Activated CD4-positive, alpha-beta T cell treated with anti-CD3 and anti-CD28 coated beads for 36 hours (primary cell): ENCODE data around the gene PRKAR1B. TPM values are rescaled to one million over a fixed set of nuclear protein-coding genes. Genes with fewer than 3 reads are reported as not detected.

ENCODE experiments used
- ATAC-seq: fragments of 200-7000 bp; cut with Tn5 transposase; one replicate; pipeline ENCODE4 v1.10.0; 2021; ENCODE audit warnings: mild to moderate bottlenecking, moderate library complexity
- CTCF ChIA-PET: fragments of 350-600 bp; sonication (Branson Sonifier 250); formaldehyde crosslinking; loops from one replicate; lab custom pipeline; 2021; ENCODE audit warnings: antibody characterized with exemption; lab: Charles Lee
- POLR2A ChIA-PET: fragments of 350-600 bp; sonication (Branson Sonifier 250); formaldehyde crosslinking; loops from one replicate; lab custom pipeline; 2021; ENCODE audit warnings: antibody characterized with exemption, inconsistent platforms; lab: Charles Lee
- DNase-seq: peaks from one replicate; pipeline ENCODE4 v3.0.0-alpha.2; 2020
- H3K27ac Mint-ChIP-seq: one replicate; pipeline ENCODE4 v1.8.0; 2021; ENCODE audit warnings: mixed read lengths
- H3K27me3 Mint-ChIP-seq: one replicate; pipeline ENCODE4 v1.8.0; 2021; ENCODE audit warnings: mixed read lengths
- H3K36me3 Mint-ChIP-seq: one replicate; pipeline ENCODE4 v1.8.0; 2021; ENCODE audit warnings: low read depth, mixed read lengths
- H3K4me1 Mint-ChIP-seq: one replicate; pipeline ENCODE4 v1.8.0; 2021; ENCODE audit warnings: mixed read lengths
- H3K4me3 Mint-ChIP-seq: one replicate; pipeline ENCODE4 v1.8.0; 2021; ENCODE audit warnings: mild to moderate bottlenecking, moderate library complexity, mixed read lengths
- H3K9me3 Mint-ChIP-seq: one replicate; pipeline ENCODE4 v1.8.0; 2021; ENCODE audit warnings: low read depth, mixed read lengths
- intact Hi-C, 2 experiments: fragments of 100-400 bp; cut with DNase I in 1 of 2; cut with micrococcal nuclease in 1 of 2; formaldehyde crosslinking; loops; one replicate each; pipeline versions ENCODE4 v1.14.2 to v1.15.1; 2022 to 2024; cut with DNase I, micrococcal nuclease
- total RNA-seq, 2 experiments: library from RNA; stranded (reverse); gene quantifications; one replicate each; pipeline ENCODE4 v1.2.3, GENCODE V29; 2021

Gene PRKAR1B
- total RNA-seq, 2 experiments from 2014 or later, result 37.0 to 41.0 TPM

GRCh38 chr7:540579-540978, 186.5 kb downstream of the PRKAR1B start:
- Mint-ChIP-seq H3K27ac (no peak overlapping the region), H3K4me3 (no peak overlapping the region), H3K9me3 (peaks cover 4% of the 10 kb centered on the region), H3K4me1 (peaks cover 5% of the 10 kb centered on the region), H3K27me3 (no peaks in the 10 kb centered on the region), H3K36me3 (no peaks in the 10 kb centered on the region)
- intact Hi-C loops, result no loop called here
- ATAC-seq (no peak), DNase-seq (no peak)
- ChIA-PET POLR2A (no interaction called here), CTCF (no interaction called here)

- ChIA-PET CTCF (no interaction called here), POLR2A (no interaction called here)
- H3K9me3 Mint-ChIP-seq, result no peaks in the 10 kb centered on the region
- H3K4me3 Mint-ChIP-seq, result no peak overlapping the region
- no peaks in the 10 kb centered on the region for H3K36me3 Mint-ChIP-seq
- no peak overlapping the region for H3K27ac Mint-ChIP-seq
- no peak for DNase-seq
- no peaks in the 10 kb centered on the region for H3K27me3 Mint-ChIP-seq
- no peak for ATAC-seq
- peaks cover 5% of the 10 kb centered on the region for H3K4me1 Mint-ChIP-seq
- intact Hi-C loops, result no loop called here
Measured at GRCh38 chr7:539731-540411, 187.2 kb downstream of the PRKAR1B start.

- no peak for DNase-seq
- no peak for ATAC-seq
- H3K27me3 Mint-ChIP-seq, result no peaks in the 10 kb centered on the region
- intact Hi-C loops, result no loop called here
- POLR2A ChIA-PET, result no interaction called here
- no peak overlapping the region for H3K4me3 Mint-ChIP-seq
- CTCF ChIA-PET, result no interaction called here
- no peak overlapping the region for H3K27ac Mint-ChIP-seq
- no peaks in the 10 kb centered on the region for H3K9me3 Mint-ChIP-seq
- peaks cover 5% of the 10 kb centered on the region for H3K4me1 Mint-ChIP-seq
- no peaks in the 10 kb centered on the region for H3K36me3 Mint-ChIP-seq
Measured at GRCh38 chr7:538764-539685, 188.1 kb downstream of the PRKAR1B start.

- Mint-ChIP-seq H3K27ac (no peak overlapping the region), H3K4me3 (no peak overlapping the region), H3K36me3 (no peaks in the 10 kb centered on the region), H3K9me3 (no peaks in the 10 kb centered on the region), H3K4me1 (peaks cover 5% of the 10 kb centered on the region), H3K27me3 (no peaks in the 10 kb centered on the region)
- ATAC-seq, result no peak
- intact Hi-C loops, result no loop called here
- DNase-seq, result no peak
- CTCF ChIA-PET, result no interaction called here
- POLR2A ChIA-PET, result no interaction called here
Measured at GRCh38 chr7:537911-538634, 189.0 kb downstream of the PRKAR1B start.

GRCh38 chr7:536231-536630, 190.8 kb downstream of the PRKAR1B start:
- no peak overlapping the region for H3K4me3 Mint-ChIP-seq
- DNase-seq (no peak), ATAC-seq (no peak)
- POLR2A ChIA-PET, result no interaction called here
- H3K9me3 Mint-ChIP-seq, result no peaks in the 10 kb centered on the region
- intact Hi-C loops, result no loop called here
- peaks cover 5% of the 10 kb centered on the region for H3K4me1 Mint-ChIP-seq
- H3K27me3 Mint-ChIP-seq, result no peaks in the 10 kb centered on the region
- CTCF ChIA-PET, result interaction anchor here (0.6 kb wide), 1 partner anchor 76 kb away, joined by 3 read pairs; no protein-coding TSS in a partner anchor
- no peak overlapping the region for H3K27ac Mint-ChIP-seq
- H3K36me3 Mint-ChIP-seq, result no peaks in the 10 kb centered on the region

- peaks cover 2% of the 10 kb centered on the region for H3K27me3 Mint-ChIP-seq
- CTCF ChIA-PET, result interaction anchor here (1.1 kb wide), 1 partner anchor 10 kb away, joined by 3 read pairs; no protein-coding TSS in a partner anchor
- no peaks in the 10 kb centered on the region for H3K9me3 Mint-ChIP-seq
- POLR2A ChIA-PET, result no interaction called here
- no peak overlapping the region for H3K4me3 Mint-ChIP-seq
- ATAC-seq (no peak), DNase-seq (no peak)
- peaks cover 6% of the 10 kb centered on the region for H3K4me1 Mint-ChIP-seq
- H3K27ac Mint-ChIP-seq, result no peak overlapping the region
- intact Hi-C loops, result no loop called here
- no peaks in the 10 kb centered on the region for H3K36me3 Mint-ChIP-seq
Measured at GRCh38 chr7:534959-535358, 192.1 kb downstream of the PRKAR1B start.

GRCh38 chr7:534075-534474, 193.0 kb downstream of the PRKAR1B start:
- ChIA-PET POLR2A (no interaction called here), CTCF (no interaction called here)
- peaks cover 2% of the 10 kb centered on the region for H3K27me3 Mint-ChIP-seq
- DNase-seq, result no peak
- ATAC-seq, result no peak
- H3K27ac Mint-ChIP-seq, result no peak overlapping the region
- H3K4me1 Mint-ChIP-seq, result peaks cover 6% of the 10 kb centered on the region
- H3K36me3 Mint-ChIP-seq, result no peaks in the 10 kb centered on the region
- no peaks in the 10 kb centered on the region for H3K9me3 Mint-ChIP-seq
- no peak overlapping the region for H3K4me3 Mint-ChIP-seq
- intact Hi-C loops, result no loop called here

GRCh38 chr7:533266-533665, 193.8 kb downstream of the PRKAR1B start:
- H3K4me1 Mint-ChIP-seq, result peaks cover 6% of the 10 kb centered on the region
- CTCF ChIA-PET, result no interaction called here
- no peak overlapping the region for H3K27ac Mint-ChIP-seq
- no peaks in the 10 kb centered on the region for H3K36me3 Mint-ChIP-seq
- intact Hi-C loops, result no loop called here
- POLR2A ChIA-PET, result no interaction called here
- H3K9me3 Mint-ChIP-seq, result no peaks in the 10 kb centered on the region
- DNase-seq, result no peak
- H3K27me3 Mint-ChIP-seq, result peaks cover 2% of the 10 kb centered on the region
- H3K4me3 Mint-ChIP-seq, result no peak overlapping the region
- ATAC-seq, result no peak

GRCh38 chr7:532379-533143, 194.5 kb downstream of the PRKAR1B start:
- ChIA-PET POLR2A (no interaction called here), CTCF (no interaction called here)
- Mint-ChIP-seq H3K9me3 (no peaks in the 10 kb centered on the region), H3K36me3 (no peaks in the 10 kb centered on the region), H3K27me3 (peaks cover 2% of the 10 kb centered on the region), H3K4me3 (no peak overlapping the region), H3K4me1 (peaks cover 6% of the 10 kb centered on the region), H3K27ac (no peak overlapping the region)
- no peak for ATAC-seq
- DNase-seq, result no peak
- intact Hi-C loops, result no loop called here

- ChIA-PET POLR2A (no interaction called here), CTCF (no interaction called here)
- intact Hi-C loops, result no loop called here
- DNase-seq, result peak; percentile 34
- Mint-ChIP-seq H3K4me3 (no peak overlapping the region), H3K36me3 (no peaks in the 10 kb centered on the region), H3K9me3 (no peaks in the 10 kb centered on the region), H3K27ac (no peak overlapping the region), H3K27me3 (peaks cover 2% of the 10 kb centered on the region), H3K4me1 (peaks cover 6% of the 10 kb centered on the region)
- peak; percentile 74 for ATAC-seq
Measured at GRCh38 chr7:531777-532176, 195.3 kb downstream of the PRKAR1B start.

GRCh38 chr7:528451-528850, 198.6 kb downstream of the PRKAR1B start:
- intact Hi-C loops, result no loop called here

More at GRCh38 chr7:528451-528850, 198.6 kb downstream of the PRKAR1B start:
- POLR2A ChIA-PET, result no interaction called here
- CTCF ChIA-PET, result no interaction called here
- H3K9me3 Mint-ChIP-seq, result no peaks in the 10 kb centered on the region
- H3K4me3 Mint-ChIP-seq, result no peak overlapping the region
- no peak overlapping the region for H3K27ac Mint-ChIP-seq
- no peaks in the 10 kb centered on the region for H3K36me3 Mint-ChIP-seq
- peaks cover 6% of the 10 kb centered on the region for H3K4me1 Mint-ChIP-seq
- DNase-seq (no peak), ATAC-seq (no peak)
- peaks cover 9% of the 10 kb centered on the region for H3K27me3 Mint-ChIP-seq
